Activated CD8-positive, alpha-beta memory T cell treated with anti-CD3 and anti-CD28 coated beads for 24 hours (primary cell): Measurements from ENCODE around the gene ECM2.

Experiments used
- DNase-seq: peaks from one replicate; pipeline ENCODE4 v3.0.0-alpha.2; 2020

ECM2 gene

GRCh38 chr9:92455217-92455616 lies 80.6 kb downstream of the ECM2 start:
- no peak for DNase-seq

DNA sequence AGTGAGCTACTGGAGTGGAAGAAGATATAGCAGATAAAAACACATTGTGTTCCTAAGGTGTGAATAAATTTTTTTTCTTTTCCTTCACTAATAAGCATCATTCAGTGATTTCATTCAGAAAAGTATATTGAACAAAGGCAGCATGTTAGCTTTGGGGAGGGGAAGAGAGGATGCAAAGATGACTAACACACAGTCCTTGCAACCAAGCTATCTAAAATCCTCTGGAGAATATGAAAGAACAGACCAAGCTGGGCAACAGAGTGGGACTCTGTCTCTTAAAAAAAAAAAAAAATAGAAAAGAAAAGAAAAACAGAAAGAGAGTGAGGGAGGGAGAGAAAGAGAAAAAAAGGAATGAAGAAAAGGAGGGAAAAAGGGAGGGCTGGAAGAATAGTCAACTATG lies 89.3 kb downstream of the ECM2 start:
- no peak for DNase-seq
